Measurements from ENCODE around the gene KRT24.
"Not testable (repeated sequence)": the region's sequence is repeated elsewhere in the genome, so short reads cannot be mapped to it uniquely, and the experiment has no call there.

KRT24 gene
- 0 to 0.19 (median 0) reads per million in 9 experiments for total RNA-seq

DNA sequence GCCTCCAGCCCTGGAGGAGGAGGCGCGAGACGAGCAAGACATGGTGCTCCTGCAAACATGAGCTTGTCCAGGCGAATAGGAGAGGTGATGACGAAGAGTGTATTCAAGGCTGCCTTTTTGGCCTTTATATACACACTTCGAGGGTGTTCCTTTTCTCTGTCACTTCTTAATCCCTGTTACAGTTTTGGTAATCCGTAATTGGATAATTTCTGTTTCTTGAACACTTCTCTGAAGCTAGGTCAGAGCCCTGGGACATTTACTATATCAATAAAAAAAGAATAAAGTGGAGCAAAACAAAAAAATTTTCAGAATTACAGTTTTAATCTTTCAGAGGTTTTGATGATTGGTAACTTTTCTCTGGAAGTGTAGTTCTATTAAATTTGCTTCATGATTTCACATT lies at the start of gene KRT24:
Gene KRT24 (minus strand): TSS at position 101 of the 400 bp plus-strand sequence. CDS start 59 bp downstream, at position 42.
- Mint-ChIP-seq H3K4me3 (no peak within 1 kb of the TSS), H3K27ac (peak within 1 kb of the TSS in 1 of 2 donors; percentile 7), H3K9me3 (no peaks in the 10 kb centered on the region), H3K27me3 (peaks cover 73 to 77% of the 10 kb centered on the region in 2 donors), H3K4me1 (ENCODE audit: low read depth in 2 of 2) (no peaks in the 10 kb centered on the region), H3K36me3 (ENCODE audit: insufficient read depth) (no peaks in the 10 kb centered on the region)
- ATAC-seq (replicated peaks) (no peak), DNase-seq (no peak)

DNA sequence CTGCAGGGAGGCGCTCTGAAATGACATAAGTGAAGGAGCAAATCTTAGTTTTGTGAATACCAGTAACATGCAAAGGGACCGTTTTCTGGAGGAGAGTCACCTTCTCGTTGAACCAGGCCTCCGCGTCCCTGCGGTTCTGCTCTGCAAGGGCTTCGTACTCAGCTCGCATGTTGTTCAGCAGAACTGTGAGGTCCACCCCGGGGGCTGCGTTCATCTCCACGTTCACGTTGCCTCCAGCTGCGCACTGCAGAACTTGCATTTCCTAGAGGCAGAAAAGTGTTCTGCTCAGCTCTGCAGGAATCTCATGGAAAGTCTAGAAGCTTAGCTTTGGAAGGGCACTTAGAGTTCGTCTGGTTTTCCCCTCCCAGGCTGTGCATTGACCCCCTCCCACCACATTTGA lies 47.5 kb upstream of the KRT24 start:
- no peak for DNase-seq
- peaks cover 0 to 3% of the 10 kb centered on the region in 2 donors for H3K9me3 Mint-ChIP-seq
- no peaks in the 10 kb centered on the region for H3K36me3 Mint-ChIP-seq (ENCODE audit: insufficient read depth)
- ATAC-seq (replicated peaks), result no peak
- no peak overlapping the region for H3K27ac Mint-ChIP-seq
- H3K4me1 Mint-ChIP-seq (ENCODE audit: low read depth in 2 of 2), result no peaks in the 10 kb centered on the region
- H3K4me3 Mint-ChIP-seq, result no peak overlapping the region
- peaks cover 36 to 59% of the 10 kb centered on the region in 2 donors for H3K27me3 Mint-ChIP-seq

DNA sequence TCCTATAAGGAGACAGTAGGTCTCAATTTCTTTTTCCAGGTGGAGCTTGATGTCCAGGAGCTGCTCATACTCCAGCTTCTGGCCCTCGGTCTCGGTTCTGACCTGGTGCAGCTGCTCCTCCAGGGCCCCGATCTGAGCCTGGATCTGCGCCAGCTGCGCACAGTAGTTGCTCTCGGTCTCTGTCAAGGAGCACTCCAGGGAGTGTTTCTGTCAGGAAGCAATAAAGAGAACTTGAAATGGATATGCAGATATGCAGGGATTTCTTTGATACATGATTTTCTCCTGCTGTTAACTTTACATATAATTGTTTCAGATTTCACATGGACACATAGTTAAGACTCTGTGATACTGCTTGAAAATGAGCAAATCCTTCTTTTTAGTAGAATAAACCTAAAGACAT lies 46.8 kb upstream of the KRT24 start:
- no peak for ATAC-seq (replicated peaks)
- H3K4me1 Mint-ChIP-seq (ENCODE audit: low read depth in 2 of 2), result no peaks in the 10 kb centered on the region
- DNase-seq, result no peak
- peaks cover 0 to 3% of the 10 kb centered on the region in 2 donors for H3K9me3 Mint-ChIP-seq
- no peak overlapping the region for H3K4me3 Mint-ChIP-seq
- H3K36me3 Mint-ChIP-seq (ENCODE audit: insufficient read depth), result no peaks in the 10 kb centered on the region
- no peak overlapping the region for H3K27ac Mint-ChIP-seq
- H3K27me3 Mint-ChIP-seq, result peaks cover 37 to 61% of the 10 kb centered on the region in 2 donors

DNA sequence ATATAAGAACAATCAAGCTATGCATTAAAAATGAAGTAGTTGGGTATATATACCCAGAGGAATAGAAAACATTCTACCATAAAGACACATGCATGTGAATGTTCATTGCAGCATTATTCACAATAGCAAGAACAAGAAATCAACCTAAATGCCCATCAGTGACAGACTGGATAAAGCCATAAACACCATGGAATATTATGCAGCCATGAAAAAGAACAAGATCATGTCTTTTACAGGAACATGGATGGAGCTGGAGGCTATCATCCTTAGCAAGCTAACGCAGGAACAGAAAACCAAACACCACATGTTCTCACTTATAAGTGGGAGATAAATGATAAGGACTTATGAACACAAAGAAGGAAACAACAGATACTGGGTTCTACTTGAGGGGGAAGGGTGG lies 45.1 kb upstream of the KRT24 start:
- ATAC-seq (replicated peaks); H3K27ac Mint-ChIP-seq; H3K4me3 Mint-ChIP-seq; H3K36me3 Mint-ChIP-seq (ENCODE audit: insufficient read depth); DNase-seq; H3K9me3 Mint-ChIP-seq; H3K4me1 Mint-ChIP-seq (ENCODE audit: low read depth in 2 of 2): not testable (repeated sequence)
- H3K27me3 Mint-ChIP-seq, result peaks cover 51 to 70% of the 10 kb centered on the region in 2 donors

DNA sequence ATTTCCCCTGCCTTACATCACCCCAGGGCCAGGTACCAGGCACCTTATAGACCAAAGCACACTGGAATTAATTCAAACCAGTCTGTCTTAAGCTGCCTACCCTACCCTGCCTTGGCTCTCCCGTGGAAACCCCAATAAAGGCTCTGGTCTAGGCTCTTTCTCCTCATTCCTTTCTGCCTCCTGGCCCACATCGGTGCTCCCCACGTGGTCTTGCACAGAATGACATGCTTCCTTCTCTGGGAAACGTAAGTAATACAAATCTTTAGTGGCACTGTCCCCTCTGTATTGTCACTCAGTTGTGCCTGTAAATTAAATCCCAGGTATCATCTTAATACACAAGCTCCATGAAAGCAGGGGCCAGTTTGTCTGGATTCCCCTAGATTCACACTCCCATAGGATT lies 35.0 kb upstream of the KRT24 start:
- no peak overlapping the region for H3K27ac Mint-ChIP-seq

DNA sequence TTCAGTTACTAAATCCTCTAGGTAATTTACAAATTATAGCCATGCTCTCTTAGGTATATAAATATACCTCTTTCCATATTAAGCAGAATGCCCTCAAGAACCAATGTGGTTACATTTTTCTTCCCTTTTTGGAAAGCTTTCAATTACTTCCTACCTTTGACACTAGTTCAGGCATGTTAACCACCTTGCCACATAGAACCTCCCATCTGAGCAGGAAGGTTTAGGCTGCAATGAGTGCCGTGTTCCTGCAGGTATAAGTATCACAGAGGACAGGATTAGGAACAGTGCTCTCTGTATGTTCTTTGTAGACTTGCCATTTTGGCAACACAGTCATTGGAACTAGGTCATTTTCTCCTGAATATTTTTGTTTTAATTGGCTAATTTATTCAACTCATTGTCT lies 31.5 kb upstream of the KRT24 start:
- Mint-ChIP-seq H3K27ac (no peak overlapping the region), H3K27me3 (peaks cover 48 to 72% of the 10 kb centered on the region in 2 donors), H3K9me3 (no peaks in the 10 kb centered on the region), H3K36me3 (ENCODE audit: insufficient read depth) (no peaks in the 10 kb centered on the region), H3K4me3 (no peak overlapping the region), H3K4me1 (ENCODE audit: low read depth in 2 of 2) (no peaks in the 10 kb centered on the region)
- ATAC-seq (replicated peaks) (no peak), DNase-seq (no peak)

More for the DNA sequence above, 35.0 kb upstream of the KRT24 start:
- H3K4me3 Mint-ChIP-seq, result no peak overlapping the region
- ATAC-seq (replicated peaks) (no peak), DNase-seq (no peak)
- H3K36me3 Mint-ChIP-seq (ENCODE audit: insufficient read depth), result no peaks in the 10 kb centered on the region
- H3K27me3 Mint-ChIP-seq, result peaks cover 48 to 74% of the 10 kb centered on the region in 2 donors
- H3K4me1 Mint-ChIP-seq (ENCODE audit: low read depth in 2 of 2), result no peaks in the 10 kb centered on the region
- H3K9me3 Mint-ChIP-seq, result peaks cover 3 to 8% of the 10 kb centered on the region in 2 donors

DNA sequence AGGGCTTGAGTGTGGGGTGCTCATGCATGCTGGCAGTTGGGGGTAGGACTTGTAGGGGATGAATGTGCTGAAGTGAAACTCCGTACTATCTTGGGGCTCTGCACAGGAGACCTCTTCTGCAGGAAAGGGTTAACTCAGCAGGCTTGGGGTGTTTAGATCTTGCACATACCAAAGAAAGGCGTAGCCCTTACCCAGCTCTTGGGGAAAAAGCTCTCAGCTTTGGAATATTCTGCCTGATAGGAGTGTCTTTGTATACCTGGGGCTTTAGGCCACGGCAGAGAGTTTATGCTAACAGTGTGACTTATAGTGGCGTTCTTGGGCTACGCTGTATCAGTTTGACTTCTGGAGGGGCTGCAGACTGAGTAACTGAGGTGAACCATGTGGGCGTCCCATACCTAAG lies 30.5 kb upstream of the KRT24 start:
- DNase-seq, result no peak
- Mint-ChIP-seq H3K27me3 (peaks cover 44 to 68% of the 10 kb centered on the region in 2 donors), H3K4me1 (ENCODE audit: low read depth in 2 of 2) (no peaks in the 10 kb centered on the region), H3K36me3 (ENCODE audit: insufficient read depth) (no peaks in the 10 kb centered on the region), H3K27ac (no peak overlapping the region), H3K9me3 (no peaks in the 10 kb centered on the region), H3K4me3 (no peak overlapping the region)
- no peak for ATAC-seq (replicated peaks)

DNA sequence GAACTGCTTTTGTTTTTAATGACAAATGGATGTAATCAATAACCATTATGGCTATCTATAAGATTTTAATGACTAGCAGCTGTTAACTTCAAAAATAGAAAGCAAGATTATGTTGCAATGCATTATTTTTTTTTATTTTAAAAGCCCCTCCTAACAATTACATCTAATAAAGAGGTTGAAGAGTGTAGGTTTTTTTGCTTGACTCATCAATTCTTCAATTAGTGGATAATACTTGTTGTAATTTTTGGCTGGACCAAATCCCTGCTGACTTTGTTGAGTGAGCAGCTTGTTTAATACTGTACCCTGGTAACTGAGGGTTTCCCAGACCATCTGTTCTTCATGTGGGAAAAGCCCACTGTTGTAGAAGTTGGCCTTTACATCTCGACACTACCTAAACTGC lies 27.4 kb upstream of the KRT24 start:
- Mint-ChIP-seq H3K4me3 (no peak overlapping the region), H3K9me3 (no peaks in the 10 kb centered on the region), H3K4me1 (ENCODE audit: low read depth in 2 of 2) (no peaks in the 10 kb centered on the region), H3K27me3 (peaks cover 32 to 59% of the 10 kb centered on the region in 2 donors), H3K27ac (no peak overlapping the region), H3K36me3 (ENCODE audit: insufficient read depth) (no peaks in the 10 kb centered on the region)
- DNase-seq, result no peak
- no peak for ATAC-seq (replicated peaks)

DNA sequence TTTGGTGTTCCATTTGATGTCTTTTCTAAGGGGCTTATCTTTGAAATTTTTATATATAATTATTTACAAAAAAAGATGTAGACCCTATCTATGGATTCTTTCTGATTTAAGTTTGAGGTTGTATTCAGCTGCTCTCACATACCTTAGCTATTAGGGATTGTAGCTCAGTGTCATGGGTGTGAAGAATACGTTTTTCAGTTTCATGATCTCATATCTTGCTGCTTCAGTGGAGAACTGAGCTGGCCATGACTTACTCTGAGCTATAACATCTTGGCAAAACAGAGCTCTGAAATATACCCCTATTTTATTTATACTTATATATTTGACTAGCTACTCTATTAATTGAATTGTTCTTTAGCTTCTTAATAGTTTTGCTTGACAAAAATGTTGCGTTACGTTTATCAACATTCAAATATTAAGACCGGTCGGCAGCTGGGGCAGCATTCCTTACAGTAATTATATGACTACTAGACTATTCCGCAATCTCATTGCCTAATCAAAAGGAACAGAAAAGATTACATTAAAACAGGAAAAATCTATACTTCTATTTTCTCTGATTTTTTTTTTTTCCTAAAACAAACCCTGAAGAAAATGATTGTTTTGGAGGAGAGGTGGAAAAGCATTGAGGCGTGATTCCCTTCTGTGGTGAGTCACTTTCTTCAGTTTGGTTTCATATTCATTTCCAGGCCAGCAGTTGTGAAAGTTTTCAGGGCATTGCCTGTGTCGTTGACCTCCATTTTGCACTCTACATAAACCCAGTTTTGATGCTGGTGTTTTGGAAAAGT lies 24.1 kb upstream of the KRT24 start:
- no peak overlapping the region for H3K4me3 Mint-ChIP-seq
- H3K36me3 Mint-ChIP-seq (ENCODE audit: insufficient read depth), result no peaks in the 10 kb centered on the region
- no peaks in the 10 kb centered on the region for H3K9me3 Mint-ChIP-seq
- DNase-seq (no peak), ATAC-seq (replicated peaks) (no peak)
- no peak overlapping the region for H3K27ac Mint-ChIP-seq
- no peaks in the 10 kb centered on the region for H3K4me1 Mint-ChIP-seq (ENCODE audit: low read depth in 2 of 2)
- H3K27me3 Mint-ChIP-seq, result peaks cover 41 to 50% of the 10 kb centered on the region in 2 donors

DNA sequence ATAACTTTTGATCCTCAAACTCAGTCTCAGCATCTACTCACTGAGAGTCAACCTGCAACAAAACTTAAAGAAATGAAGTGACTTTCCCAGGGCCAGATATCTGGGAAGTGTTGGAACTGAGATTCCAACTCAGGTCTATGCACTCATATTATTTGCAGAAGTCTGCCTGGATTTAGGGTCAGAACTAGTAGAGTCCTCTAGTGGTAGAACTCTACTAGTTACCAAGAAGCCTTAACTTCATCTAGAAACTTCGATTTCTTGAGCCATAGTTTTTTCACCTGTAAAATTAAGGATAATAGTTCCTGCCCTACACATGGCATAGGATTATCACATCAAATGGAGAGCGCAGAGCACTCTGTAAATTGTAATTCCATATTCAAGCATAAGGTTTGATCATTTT lies 23.4 kb upstream of the KRT24 start:
- Mint-ChIP-seq H3K27me3 (peaks cover 35 to 55% of the 10 kb centered on the region in 2 donors), H3K27ac (no peak overlapping the region), H3K9me3 (no peaks in the 10 kb centered on the region), H3K4me1 (ENCODE audit: low read depth in 2 of 2) (no peaks in the 10 kb centered on the region), H3K4me3 (no peak overlapping the region), H3K36me3 (ENCODE audit: insufficient read depth) (no peaks in the 10 kb centered on the region)
- DNase-seq (no peak), ATAC-seq (replicated peaks) (no peak)

DNA sequence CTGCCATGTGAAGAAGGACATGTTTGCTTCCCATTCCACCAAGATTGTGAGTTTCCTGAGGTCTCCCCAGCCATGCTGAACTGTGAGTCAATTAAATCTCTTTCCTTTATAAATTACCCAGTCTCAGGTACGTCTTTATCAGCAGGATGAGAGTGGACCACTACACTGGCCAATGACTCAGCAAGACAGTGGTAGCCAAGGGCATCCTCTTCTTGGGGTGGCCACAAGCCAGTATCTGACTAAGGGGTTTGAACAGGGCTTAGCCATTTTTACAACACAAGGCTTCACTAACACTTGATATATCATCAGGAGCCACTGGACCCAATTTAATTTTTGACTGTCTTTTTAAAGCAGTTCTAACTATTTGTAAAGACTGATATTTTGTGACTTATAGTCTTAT lies 21.1 kb upstream of the KRT24 start:
- no peak for DNase-seq
- no peak overlapping the region for H3K27ac Mint-ChIP-seq
- no peak for ATAC-seq (replicated peaks)
- H3K36me3 Mint-ChIP-seq (ENCODE audit: insufficient read depth), result no peaks in the 10 kb centered on the region
- no peaks in the 10 kb centered on the region for H3K4me1 Mint-ChIP-seq (ENCODE audit: low read depth in 2 of 2)
- H3K27me3 Mint-ChIP-seq, result peaks cover 28 to 45% of the 10 kb centered on the region in 2 donors
- H3K4me3 Mint-ChIP-seq, result no peak overlapping the region
- no peaks in the 10 kb centered on the region for H3K9me3 Mint-ChIP-seq

DNA sequence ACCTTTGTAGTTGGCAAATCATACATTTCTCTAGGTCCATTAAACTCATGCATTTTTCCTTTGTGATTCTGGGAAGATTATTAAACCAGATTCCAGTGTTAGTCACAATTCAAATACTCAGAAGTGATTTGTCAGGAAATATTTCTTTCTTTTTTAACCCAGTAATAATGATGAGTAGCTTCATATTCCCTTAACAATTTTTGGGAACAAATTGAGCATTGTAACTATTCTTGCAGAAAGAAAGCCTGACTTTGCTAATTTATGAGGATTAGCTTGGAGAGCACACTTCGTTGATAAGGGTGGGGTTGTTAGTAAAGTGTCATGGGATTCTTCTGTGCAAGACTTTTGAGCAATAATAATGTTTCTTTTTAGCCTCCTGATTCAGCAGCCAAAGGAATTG lies 18.7 kb upstream of the KRT24 start:
- no peaks in the 10 kb centered on the region for H3K9me3 Mint-ChIP-seq
- H3K27me3 Mint-ChIP-seq, result peaks cover 39 to 44% of the 10 kb centered on the region in 2 donors
- DNase-seq (no peak), ATAC-seq (replicated peaks) (no peak)
- H3K4me3 Mint-ChIP-seq, result no peak overlapping the region
- no peaks in the 10 kb centered on the region for H3K4me1 Mint-ChIP-seq (ENCODE audit: low read depth in 2 of 2)
- no peaks in the 10 kb centered on the region for H3K36me3 Mint-ChIP-seq (ENCODE audit: insufficient read depth)
- H3K27ac Mint-ChIP-seq, result no peak overlapping the region

DNA sequence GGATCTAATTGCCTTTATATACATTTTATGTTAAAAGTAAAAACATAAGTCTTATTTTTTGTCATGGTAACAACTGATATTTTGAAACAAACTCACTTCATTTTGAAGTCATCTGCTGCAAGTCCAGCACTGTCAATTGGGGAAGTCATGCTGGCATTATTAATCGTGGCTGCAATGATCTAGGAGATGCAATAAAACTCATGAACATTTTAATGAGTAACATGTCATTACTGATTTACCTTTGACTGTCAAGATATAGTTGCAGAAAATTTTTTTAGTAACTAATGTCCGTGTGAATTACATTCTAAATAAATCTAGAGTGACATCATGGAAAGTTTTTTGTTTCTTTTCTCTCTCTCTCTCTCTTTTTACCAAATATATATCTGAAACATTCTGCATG lies 17.3 kb upstream of the KRT24 start:
- ATAC-seq (replicated peaks) (no peak), DNase-seq (no peak)
- Mint-ChIP-seq H3K9me3 (no peaks in the 10 kb centered on the region), H3K4me1 (ENCODE audit: low read depth in 2 of 2) (no peaks in the 10 kb centered on the region), H3K4me3 (no peak overlapping the region), H3K36me3 (ENCODE audit: insufficient read depth) (no peaks in the 10 kb centered on the region), H3K27ac (no peak overlapping the region), H3K27me3 (peaks cover 46 to 51% of the 10 kb centered on the region in 2 donors)

DNA sequence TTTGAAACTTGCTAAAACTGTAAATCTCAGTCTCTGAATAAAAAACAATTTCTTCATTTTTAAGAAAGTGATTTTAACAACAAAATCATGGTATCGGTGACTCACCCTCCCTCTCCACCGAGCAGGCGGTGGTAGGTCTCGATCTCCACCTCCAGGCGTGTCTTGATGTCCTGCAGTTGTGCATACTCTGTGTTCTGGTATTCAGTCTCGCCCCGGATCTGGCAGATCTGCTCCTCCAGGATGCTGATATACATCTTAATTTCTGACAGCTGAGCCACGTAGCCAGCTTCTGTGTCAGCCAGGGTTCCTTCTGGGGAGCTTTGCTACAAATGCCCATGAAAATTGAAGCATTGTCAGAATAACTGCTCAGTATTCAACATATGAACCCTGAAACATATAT lies 15.4 kb upstream of the KRT24 start:
- H3K27me3 Mint-ChIP-seq, result peaks cover 58 to 61% of the 10 kb centered on the region in 2 donors
- no peak overlapping the region for H3K27ac Mint-ChIP-seq
- H3K9me3 Mint-ChIP-seq, result no peaks in the 10 kb centered on the region
- no peaks in the 10 kb centered on the region for H3K36me3 Mint-ChIP-seq (ENCODE audit: insufficient read depth)
- no peak for DNase-seq
- no peak for ATAC-seq (replicated peaks)
- H3K4me3 Mint-ChIP-seq, result no peak overlapping the region
- no peaks in the 10 kb centered on the region for H3K4me1 Mint-ChIP-seq (ENCODE audit: low read depth in 2 of 2)
